Hepatocyte (in vitro differentiated cells): Measurements from ENCODE around the gene TESK1. TPM values are rescaled to one million over a fixed set of nuclear protein-coding genes. Genes with fewer than 3 reads are reported as not detected.

ENCODE experiments used
- DNase-seq: peaks from one replicate; pipeline ENCODE4 v3.0.0-alpha.2; 2016; ENCODE audit warnings: low spot score
- H2AFZ ChIP-seq: fragments of 200-600 bp; sonication (generic); 2 replicates; pipeline ENCODE4 v1.6.0; 2016; ENCODE audit warnings: antibody characterized with exemption, mild to moderate bottlenecking
- H3K27ac ChIP-seq: fragments of 200-600 bp; sonication (generic); 2 replicates; pipeline ENCODE4 v1.5.1; 2016; ENCODE audit warnings: mild to moderate bottlenecking
- H3K27me3 ChIP-seq: fragments of 200-600 bp; sonication (generic); 2 replicates; pipeline ENCODE4 v1.6.1; 2016
- H3K36me3 ChIP-seq: fragments of 200-600 bp; sonication (generic); replicated peaks from 2 replicates; pipeline ENCODE4 v1.5.1; 2016; ENCODE audit warnings: low read depth; ENCODE audit not compliant: insufficient read depth
- H3K4me1 ChIP-seq: fragments of 200-600 bp; sonication (generic); 2 replicates; pipeline ENCODE4 v1.5.1; 2016; ENCODE audit warnings: mild to moderate bottlenecking, moderate library complexity; ENCODE audit not compliant: insufficient read depth
- H3K4me2 ChIP-seq: fragments of 200-600 bp; sonication (generic); 2 replicates; pipeline ENCODE4 v1.6.0; 2016
- H3K4me3 ChIP-seq: fragments of 200-600 bp; sonication (generic); 2 replicates; pipeline ENCODE4 v1.5.1; 2016; ENCODE audit warnings: mild to moderate bottlenecking
- H3K79me2 ChIP-seq: fragments of 200-600 bp; sonication (generic); 2 replicates; pipeline ENCODE4 v1.6.0; 2017; ENCODE audit warnings: mild to moderate bottlenecking
- H3K9me2 ChIP-seq: fragments of 200-600 bp; sonication (generic); replicated peaks from 2 replicates; pipeline ENCODE4 v1.6.0; 2017; ENCODE audit warnings: mild to moderate bottlenecking; ENCODE audit not compliant: insufficient read depth
- H3K9me3 ChIP-seq: fragments of 200-600 bp; sonication (generic); 2 replicates; pipeline ENCODE4 v1.5.1; 2016; ENCODE audit warnings: low read depth, mild to moderate bottlenecking
- H4K20me1 ChIP-seq: fragments of 200-600 bp; sonication (generic); 2 replicates; pipeline ENCODE4 v1.6.0; 2016; ENCODE audit warnings: mild to moderate bottlenecking; ENCODE audit not compliant: insufficient read depth, poor library complexity, severe bottlenecking
- EZH2 ChIP-seq: fragments of 200-600 bp; sonication (generic); IDR thresholded peaks from 2 replicates; pipeline ENCODE4 v1.6.1; 2016; ENCODE audit warnings: antibody characterized with exemption, mild to moderate bottlenecking, borderline replicate concordance
- EZH2phosphoT487 ChIP-seq: fragments of 200-600 bp; sonication (generic); IDR thresholded peaks from one replicate; pipeline ENCODE4 v1.6.1; 2018; ENCODE audit warnings: antibody characterized with exemption, mild to moderate bottlenecking, low read depth, moderate library complexity; ENCODE audit not compliant: unreplicated experiment, severe bottlenecking
- WGBS: methylation state at CpG from one replicate; pipeline ENCODE4 v1.1.6; 2016; ENCODE audit warnings: low lambda C conversion rate; ENCODE audit errors: missing lambda C conversion rate; 5-methylcytosine and 5-hydroxymethylcytosine counted together
- polyA plus RNA-seq: library from polyadenylated mRNA; unstranded; fragments of >200 nt; fragmentation: Nextera tagmentation; extraction: Ambion mirVana; gene quantifications from 2 replicates; pipeline ENCODE4 v1.2.1, GENCODE V29; 2016
- total RNA-seq: library from RNA; depleted of rRNA; stranded (reverse); fragments of >200 nt; gene quantifications from 2 replicates; pipeline ENCODE4 v1.2.3, GENCODE V29; 2014
- TF ChIP-seq, protein P1 (sequence below): fragments of 200-600 bp; sonication (generic); IDR thresholded peaks from 2 replicates; pipeline ENCODE4 v1.5.1; 2016; ENCODE audit warnings: antibody characterized with exemption, mild to moderate bottlenecking; ENCODE audit not compliant: poor library complexity

The TESK1 gene
- total and polyA plus RNA-seq, 2 experiments from 2014 or later, result 17.4 to 30.3 TPM

DNA sequence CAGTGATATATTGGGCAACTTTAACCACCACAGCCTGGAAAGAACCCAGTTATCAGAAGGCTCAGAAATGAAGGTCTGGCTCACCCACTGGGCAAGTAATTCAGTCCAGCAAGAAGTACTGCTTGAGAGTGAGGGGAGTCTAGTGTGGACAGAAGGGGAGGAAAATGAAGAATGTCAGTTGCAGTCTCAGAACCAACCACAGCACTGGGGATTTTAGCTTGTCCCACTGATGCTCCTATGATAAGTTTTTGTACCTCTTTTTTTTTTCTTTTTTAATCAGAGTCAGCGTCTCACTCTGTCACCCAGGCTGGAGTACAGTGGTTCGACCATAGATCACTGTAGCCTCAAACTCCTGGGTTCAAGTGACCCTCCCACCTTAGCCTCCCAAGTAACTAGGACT, 22.5 kb downstream of the TESK1 start:
- no peaks in the 10 kb centered on the region for H3K9me3 ChIP-seq
- no peak for DNase-seq
- H3K4me2 ChIP-seq, result no peak overlapping the region
- no peaks in the 10 kb centered on the region for H4K20me1 ChIP-seq
- WGBS, result 95% methylated on average over 2 of the region's 2 CpGs
- H3K9me2 ChIP-seq, result no peaks in the 10 kb centered on the region
- no peak overlapping the region for H2AFZ ChIP-seq
- H3K4me3 ChIP-seq, result no peak overlapping the region
- H3K36me3 ChIP-seq, result no peaks in the 10 kb centered on the region
- no peaks in the 10 kb centered on the region for H3K27me3 ChIP-seq
- no peaks in the 10 kb centered on the region for H3K4me1 ChIP-seq
- no peaks in the 10 kb centered on the region for H3K79me2 ChIP-seq
- H3K27ac ChIP-seq, result no peak overlapping the region
- no peak for TF ChIP-seq EZH2

DNA sequence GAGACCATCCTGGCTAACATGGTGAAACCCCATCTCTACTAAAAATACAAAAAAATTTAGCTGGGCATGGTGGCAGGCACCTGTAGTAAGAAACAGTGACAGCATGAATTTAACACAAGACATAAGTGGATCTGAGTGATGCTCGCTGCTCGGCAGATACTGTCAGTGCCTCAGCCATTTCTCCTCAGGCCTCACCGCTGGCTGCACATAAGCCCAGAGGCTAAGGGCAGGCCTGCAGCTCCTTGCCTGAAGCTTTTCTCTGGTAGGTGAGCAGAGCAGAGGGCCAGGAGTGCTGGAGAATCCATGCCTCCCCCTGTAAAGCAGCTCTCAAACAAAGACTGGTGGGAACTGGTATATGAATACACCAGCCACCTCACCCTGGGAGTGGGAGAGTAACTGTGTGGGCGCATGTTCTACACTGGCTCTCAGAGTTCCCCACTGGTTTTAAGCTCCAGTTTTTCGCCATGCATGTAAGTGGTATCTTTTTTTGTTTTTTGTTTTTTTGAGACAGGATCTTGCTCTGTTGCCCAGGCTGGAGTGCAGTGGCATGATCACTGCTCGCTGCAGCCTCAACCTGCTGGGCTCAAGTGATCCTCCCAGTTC, 23.4 kb downstream of the TESK1 start:
- Histone ChIP-seq H3K4me2 (no peak overlapping the region), H3K4me1 (no peaks in the 10 kb centered on the region), H3K79me2 (no peaks in the 10 kb centered on the region), H3K4me3 (no peak overlapping the region), H4K20me1 (no peaks in the 10 kb centered on the region), H3K27me3 (no peaks in the 10 kb centered on the region), H3K9me3 (no peaks in the 10 kb centered on the region), H2AFZ (no peak overlapping the region), H3K27ac (no peak overlapping the region), H3K9me2 (no peaks in the 10 kb centered on the region), H3K36me3 (no peaks in the 10 kb centered on the region)
- no peak for DNase-seq
- 90% methylated on average over 6 of the region's 6 CpGs for WGBS
- no peak for TF ChIP-seq EZH2
- TF ChIP-seq, protein P1, sequence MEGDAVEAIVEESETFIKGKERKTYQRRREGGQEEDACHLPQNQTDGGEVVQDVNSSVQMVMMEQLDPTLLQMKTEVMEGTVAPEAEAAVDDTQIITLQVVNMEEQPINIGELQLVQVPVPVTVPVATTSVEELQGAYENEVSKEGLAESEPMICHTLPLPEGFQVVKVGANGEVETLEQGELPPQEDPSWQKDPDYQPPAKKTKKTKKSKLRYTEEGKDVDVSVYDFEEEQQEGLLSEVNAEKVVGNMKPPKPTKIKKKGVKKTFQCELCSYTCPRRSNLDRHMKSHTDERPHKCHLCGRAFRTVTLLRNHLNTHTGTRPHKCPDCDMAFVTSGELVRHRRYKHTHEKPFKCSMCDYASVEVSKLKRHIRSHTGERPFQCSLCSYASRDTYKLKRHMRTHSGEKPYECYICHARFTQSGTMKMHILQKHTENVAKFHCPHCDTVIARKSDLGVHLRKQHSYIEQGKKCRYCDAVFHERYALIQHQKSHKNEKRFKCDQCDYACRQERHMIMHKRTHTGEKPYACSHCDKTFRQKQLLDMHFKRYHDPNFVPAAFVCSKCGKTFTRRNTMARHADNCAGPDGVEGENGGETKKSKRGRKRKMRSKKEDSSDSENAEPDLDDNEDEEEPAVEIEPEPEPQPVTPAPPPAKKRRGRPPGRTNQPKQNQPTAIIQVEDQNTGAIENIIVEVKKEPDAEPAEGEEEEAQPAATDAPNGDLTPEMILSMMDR, result no peak
- no peak for TF ChIP-seq EZH2phosphoT487

DNA sequence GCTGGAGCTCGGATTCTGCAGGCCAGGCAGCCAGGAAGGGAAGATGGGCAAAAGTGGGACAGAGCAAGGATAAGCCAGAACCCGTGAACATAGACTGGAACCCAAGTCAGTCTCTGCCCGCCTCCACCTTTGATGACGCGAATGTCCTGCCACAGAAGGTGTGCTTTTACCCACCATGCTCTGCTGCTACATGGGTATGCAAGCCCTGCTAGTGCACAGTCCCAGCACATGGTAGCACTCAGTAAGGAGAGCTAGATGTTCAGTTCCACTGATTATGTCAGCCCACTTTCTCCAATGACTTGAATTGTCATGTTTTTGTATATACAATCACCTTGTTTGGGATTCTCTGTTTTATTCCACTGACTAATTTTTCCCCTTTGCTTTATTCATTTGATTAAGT, 24.5 kb downstream of the TESK1 start:
- Histone ChIP-seq H3K27me3 (no peaks in the 10 kb centered on the region), H4K20me1 (no peaks in the 10 kb centered on the region), H3K4me3 (no peak overlapping the region), H3K79me2 (no peaks in the 10 kb centered on the region), H3K4me2 (no peak overlapping the region), H2AFZ (no peak overlapping the region), H3K9me3 (no peaks in the 10 kb centered on the region), H3K36me3 (no peaks in the 10 kb centered on the region), H3K9me2 (no peaks in the 10 kb centered on the region), H3K27ac (no peak overlapping the region), H3K4me1 (no peaks in the 10 kb centered on the region)
- WGBS, result 87% methylated on average over 5 of the region's 5 CpGs
- no peak for DNase-seq
- TF ChIP-seq, protein P1, result no peak
- TF ChIP-seq EZH2phosphoT487 (no peak), EZH2 (no peak)

DNA sequence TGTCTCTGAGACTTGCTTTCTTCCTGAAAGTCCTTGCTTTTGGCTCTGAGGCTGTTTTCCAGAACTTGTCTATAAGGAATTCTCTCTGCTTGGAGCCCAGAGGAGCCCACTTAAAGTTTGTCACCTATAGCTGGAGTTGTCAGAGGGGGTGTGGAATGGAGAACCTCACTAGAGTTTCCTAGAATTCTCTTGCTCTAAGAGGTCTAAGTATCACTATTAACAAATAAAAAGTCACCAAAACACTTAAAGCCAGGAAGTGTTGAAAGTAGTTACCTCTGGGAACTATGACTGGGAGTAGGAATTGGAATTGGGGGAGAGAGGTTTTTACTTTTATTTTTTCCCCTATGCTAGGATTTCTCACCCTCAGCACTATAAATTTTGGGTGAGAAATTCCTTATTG, 30.7 kb downstream of the TESK1 start:
- Histone ChIP-seq H4K20me1 (no peaks in the 10 kb centered on the region), H3K4me3 (no peak overlapping the region), H3K27me3 (no peaks in the 10 kb centered on the region), H2AFZ (no peak overlapping the region), H3K27ac (no peak overlapping the region), H3K9me3 (no peaks in the 10 kb centered on the region), H3K9me2 (no peaks in the 10 kb centered on the region), H3K4me2 (no peak overlapping the region), H3K36me3 (no peaks in the 10 kb centered on the region), H3K4me1 (no peaks in the 10 kb centered on the region), H3K79me2 (no peaks in the 10 kb centered on the region)
- no peak for DNase-seq
- no peak for TF ChIP-seq EZH2phosphoT487
- TF ChIP-seq, protein P1, result no peak
- TF ChIP-seq EZH2, result no peak
